Breast epithelium (tissue), 4 donors: Measurements from ENCODE around the gene RWDD1. TPM values are rescaled to one million over a fixed set of nuclear protein-coding genes. Genes with fewer than 3 reads are reported as not detected.

Source experiments
- DNase-seq, 2 donors: peaks; one replicate each; pipeline ENCODE4 v3.0.0-alpha.2; 2019; ENCODE audit warnings: low spot score in 2 of 2
- H3K27ac ChIP-seq, 2 donors: fragments of 200-600 bp; sonication (generic) in 1 of 2; one replicate each; pipeline ENCODE4 v1.5.1; 2016 to 2019; ENCODE audit warnings: mild to moderate bottlenecking in 1 of 2
- H3K27me3 ChIP-seq, 2 donors: fragments of 200-600 bp; sonication (generic) in 1 of 2; one replicate each; pipeline versions ENCODE4 v1.5.1 to v1.6.0; 2017 to 2019; ENCODE audit warnings: control low read depth in 1 of 2, mild to moderate bottlenecking in 1 of 2
- H3K36me3 ChIP-seq: fragments of 200-600 bp; one replicate; pipeline ENCODE4 v1.5.1; 2019
- H3K4me1 ChIP-seq, 2 donors: fragments of 200-600 bp; sonication (generic); one replicate each; pipeline ENCODE4 v1.5.1; 2016 to 2019; ENCODE audit warnings: control low read depth in 1 of 2
- H3K4me3 ChIP-seq, 3 donors: fragments of 200-600 bp; sonication (generic); 1 replicate in 2 of 3; 2 replicates in 1 of 3; pipeline ENCODE4 v1.5.1; 2016 to 2019; ENCODE audit warnings: mild to moderate bottlenecking in 3 of 3, moderate library complexity in 2 of 3
- H3K9me3 ChIP-seq, 2 donors: fragments of 200-600 bp; sonication (generic) in 1 of 2; one replicate each; pipeline ENCODE4 v1.5.1; 2016 to 2019; ENCODE audit warnings: control low read depth in 1 of 2
- POLR2A ChIP-seq: fragments of 450-650 bp; IDR thresholded peaks from one replicate; pipeline ENCODE4 v1.6.1; 2016; ENCODE audit warnings: antibody characterized with exemption, mild to moderate bottlenecking, moderate library complexity
- POLR2AphosphoS5 ChIP-seq, 3 donors: sonication (generic); formaldehyde crosslinking; IDR thresholded peaks; one replicate each; pipeline ENCODE4 v1.6.1; 2017; ENCODE audit warnings: antibody characterized with exemption in 3 of 3
- intact Hi-C: fragments of 100-400 bp; cut with DNase I; formaldehyde crosslinking; loops from one replicate; pipeline ENCODE4 v1.15.1; 2023; ENCODE audit warnings: low total_unique reads
- total RNA-seq, 3 donors: library from RNA; depleted of rRNA; stranded (reverse); fragments of >200 nt; gene quantifications; one replicate each; pipeline ENCODE4 v1.1.0, GENCODE V29; 2016
- TF ChIP-seq, protein P1 (sequence below), 3 donors: fragments of 450-650 bp; IDR thresholded peaks; one replicate each; pipeline ENCODE4 v1.5.1; 2016 to 2017; ENCODE audit warnings: antibody characterized with exemption in 3 of 3, mild to moderate bottlenecking in 3 of 3, moderate library complexity in 3 of 3

The RWDD1 gene
- total RNA-seq, 3 donors from 2014 or later, result 28.0 to 48.2 (median 39.0) TPM

DNA sequence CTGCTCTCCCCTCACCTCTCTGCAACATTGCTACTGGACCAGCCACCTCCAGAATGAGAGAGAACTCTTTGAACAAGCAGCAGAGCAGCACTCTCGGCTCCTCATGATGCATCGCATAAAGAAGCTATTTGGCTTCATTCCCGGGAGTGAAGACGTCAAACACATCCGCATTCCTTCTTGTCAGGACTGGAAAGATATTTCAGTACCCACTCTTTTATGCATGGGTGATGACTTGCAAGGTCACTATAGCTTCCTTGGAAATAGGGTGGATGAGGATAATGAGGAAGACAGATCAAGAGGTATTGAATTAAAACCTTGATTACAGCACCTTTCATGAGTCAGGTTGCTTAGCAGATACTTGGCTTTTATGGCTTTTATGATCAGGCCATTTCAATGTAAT is 13.4 kb upstream of the RWDD1 start:
- no peak overlapping the region for H3K4me3 ChIP-seq
- DNase-seq, result peak in 1 of 2 donors; percentile 34
- intact Hi-C loops, result no loop called here

DNA sequence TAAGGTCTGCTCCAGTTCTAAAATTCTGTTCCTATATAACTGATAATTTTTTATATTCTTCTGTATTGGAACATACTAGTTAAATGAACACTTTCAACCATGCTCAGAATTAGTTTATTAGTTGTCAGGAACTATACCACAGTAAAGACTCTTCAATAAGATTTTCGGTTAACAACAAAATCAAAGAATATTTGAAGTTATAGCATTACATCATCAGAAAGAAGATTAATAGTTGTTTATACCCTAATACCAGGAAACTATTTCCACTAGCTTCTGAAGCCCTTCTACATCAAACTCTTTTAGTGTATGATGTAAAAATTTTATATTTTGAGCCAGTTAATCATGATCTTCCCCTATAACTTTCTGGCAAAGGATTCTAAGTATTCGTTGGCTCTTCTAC is 11.2 kb upstream of the RWDD1 start:
- no peak overlapping the region for H3K4me3 ChIP-seq
- no peak for DNase-seq
- no peaks in the 10 kb centered on the region for H3K4me1 ChIP-seq
- no peaks in the 10 kb centered on the region for H3K9me3 ChIP-seq
- intact Hi-C loops, result no loop called here
- H3K36me3 ChIP-seq, result no peaks in the 10 kb centered on the region
- no peak overlapping the region for H3K27ac ChIP-seq
- TF ChIP-seq POLR2A, result no peak
- TF ChIP-seq, protein P1, sequence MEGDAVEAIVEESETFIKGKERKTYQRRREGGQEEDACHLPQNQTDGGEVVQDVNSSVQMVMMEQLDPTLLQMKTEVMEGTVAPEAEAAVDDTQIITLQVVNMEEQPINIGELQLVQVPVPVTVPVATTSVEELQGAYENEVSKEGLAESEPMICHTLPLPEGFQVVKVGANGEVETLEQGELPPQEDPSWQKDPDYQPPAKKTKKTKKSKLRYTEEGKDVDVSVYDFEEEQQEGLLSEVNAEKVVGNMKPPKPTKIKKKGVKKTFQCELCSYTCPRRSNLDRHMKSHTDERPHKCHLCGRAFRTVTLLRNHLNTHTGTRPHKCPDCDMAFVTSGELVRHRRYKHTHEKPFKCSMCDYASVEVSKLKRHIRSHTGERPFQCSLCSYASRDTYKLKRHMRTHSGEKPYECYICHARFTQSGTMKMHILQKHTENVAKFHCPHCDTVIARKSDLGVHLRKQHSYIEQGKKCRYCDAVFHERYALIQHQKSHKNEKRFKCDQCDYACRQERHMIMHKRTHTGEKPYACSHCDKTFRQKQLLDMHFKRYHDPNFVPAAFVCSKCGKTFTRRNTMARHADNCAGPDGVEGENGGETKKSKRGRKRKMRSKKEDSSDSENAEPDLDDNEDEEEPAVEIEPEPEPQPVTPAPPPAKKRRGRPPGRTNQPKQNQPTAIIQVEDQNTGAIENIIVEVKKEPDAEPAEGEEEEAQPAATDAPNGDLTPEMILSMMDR (IDR thresholded peaks at IDR 0.05), result no peak
- TF ChIP-seq POLR2AphosphoS5 (IDR thresholded peaks at IDR 0.05), result no peak
- no peaks in the 10 kb centered on the region for H3K27me3 ChIP-seq

More for the DNA sequence above, 13.4 kb upstream of the RWDD1 start:
- Histone ChIP-seq H3K27me3 (no peaks in the 10 kb centered on the region), H3K9me3 (no peaks in the 10 kb centered on the region), H3K36me3 (no peaks in the 10 kb centered on the region), H3K27ac (no peak overlapping the region), H3K4me1 (no peaks in the 10 kb centered on the region)
- no peak for TF ChIP-seq POLR2AphosphoS5 (IDR thresholded peaks at IDR 0.05)
- TF ChIP-seq, protein P1 (IDR thresholded peaks at IDR 0.05), result no peak
- no peak for TF ChIP-seq POLR2A

DNA sequence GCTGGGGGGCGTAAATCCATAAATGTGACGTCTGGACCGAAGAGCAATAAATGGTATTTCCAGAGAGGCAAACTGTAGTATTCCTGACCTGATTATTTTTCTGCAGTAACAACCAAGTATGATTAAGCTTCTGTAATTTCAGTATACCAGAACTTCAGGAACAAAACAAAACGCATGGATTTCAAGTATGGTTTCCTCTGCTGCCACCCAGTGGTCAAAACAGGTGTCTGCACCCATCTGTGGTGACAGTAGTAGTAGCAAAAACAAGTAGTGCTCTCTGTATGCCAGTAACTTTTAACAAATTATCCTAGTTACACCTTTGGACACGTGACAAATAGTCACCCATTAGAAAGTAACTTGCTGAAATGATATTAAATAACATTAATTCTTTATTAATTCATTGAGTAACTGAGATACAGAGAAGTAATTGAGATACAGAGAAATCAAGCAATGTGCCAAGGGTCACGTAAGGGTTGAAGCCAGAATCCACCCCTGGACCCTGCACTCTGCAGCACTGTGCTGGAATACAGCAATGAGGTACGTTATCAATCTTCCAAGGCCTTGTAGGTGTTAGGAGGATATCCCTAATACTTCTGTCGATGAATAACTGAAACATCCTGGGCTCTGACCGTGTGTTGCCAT is 9.8 kb upstream of the RWDD1 start:
- intact Hi-C loops, result no loop called here
- peak; percentile 65 to 76 for DNase-seq
- H3K9me3 ChIP-seq, result no peaks in the 10 kb centered on the region

DNA sequence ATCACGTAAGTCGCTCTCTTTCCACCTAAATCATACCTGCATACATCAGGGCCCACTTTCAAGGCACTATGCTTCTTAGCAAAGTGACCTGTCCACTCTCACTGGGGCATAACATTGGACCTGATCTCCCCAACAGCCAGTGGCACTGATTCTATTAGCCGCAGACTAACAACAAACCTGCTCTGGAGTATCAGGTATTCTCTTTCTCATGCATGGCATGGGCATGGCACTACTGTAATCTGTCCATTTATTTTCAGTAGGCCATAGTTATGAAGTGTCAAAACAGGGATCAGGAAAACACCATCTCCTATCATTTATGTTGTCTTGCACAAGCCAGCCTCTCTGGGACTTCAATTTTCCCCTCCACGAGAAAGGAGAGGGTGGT is 9.3 kb upstream of the RWDD1 start:
- no peak overlapping the region for H3K4me3 ChIP-seq
- H3K36me3 ChIP-seq, result no peaks in the 10 kb centered on the region
- no peaks in the 10 kb centered on the region for H3K27me3 ChIP-seq
- TF ChIP-seq POLR2AphosphoS5 (IDR thresholded peaks at IDR 0.05) (no peak), POLR2A (no peak)
- TF ChIP-seq, protein P1 (IDR thresholded peaks at IDR 0.05), result no peak
- H3K9me3 ChIP-seq, result no peaks in the 10 kb centered on the region
- intact Hi-C loops, result no loop called here
- H3K27ac ChIP-seq, result no peak overlapping the region
- no peak for DNase-seq
- H3K4me1 ChIP-seq, result no peaks in the 10 kb centered on the region

More for the DNA sequence above, 9.8 kb upstream of the RWDD1 start:
- Histone ChIP-seq H3K4me1 (no peaks in the 10 kb centered on the region), H3K27ac (no peak overlapping the region), H3K27me3 (no peaks in the 10 kb centered on the region), H3K4me3 (peak overlapping the region in 2 of 3 donors; percentile 25 to 42), H3K36me3 (no peaks in the 10 kb centered on the region)
- TF ChIP-seq POLR2AphosphoS5 (IDR thresholded peaks at IDR 0.05) (no peak), POLR2A (no peak)
- TF ChIP-seq, protein P1 (IDR thresholded peaks at IDR 0.05), result peak; percentile 75 to 90 (median 80)

DNA sequence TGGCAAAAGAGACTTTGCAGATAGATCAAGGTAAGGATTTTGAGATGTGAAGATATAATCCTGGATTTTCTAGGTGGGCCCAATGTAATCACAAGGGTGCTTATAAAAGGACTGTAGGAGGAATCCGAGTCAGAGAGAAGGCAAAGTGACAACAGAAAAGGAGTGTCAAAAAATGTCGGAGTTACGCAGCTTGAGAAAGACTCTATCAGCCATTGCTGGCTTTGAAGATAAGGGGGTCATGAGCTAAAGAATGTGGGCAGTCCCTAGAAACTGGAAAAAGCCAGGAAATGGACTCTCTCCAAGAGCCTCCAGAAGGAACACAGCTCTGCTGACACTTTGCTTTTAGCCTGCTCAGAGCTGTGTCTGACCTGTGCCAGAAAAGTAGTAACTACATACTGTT is 8.7 kb upstream of the RWDD1 start:
- TF ChIP-seq POLR2AphosphoS5 (IDR thresholded peaks at IDR 0.05) (no peak), POLR2A (no peak)
- TF ChIP-seq, protein P1 (IDR thresholded peaks at IDR 0.05), result no peak
- intact Hi-C loops, result no loop called here
- Histone ChIP-seq H3K9me3 (no peaks in the 10 kb centered on the region), H3K4me1 (no peaks in the 10 kb centered on the region), H3K4me3 (no peak overlapping the region), H3K27me3 (no peaks in the 10 kb centered on the region), H3K27ac (no peak overlapping the region), H3K36me3 (no peaks in the 10 kb centered on the region)
- DNase-seq, result no peak
